GM21529 (cell line): Measurements from ENCODE around the gene OR7C2.
"Not testable (repeated sequence)": the region's sequence is repeated elsewhere in the genome, so short reads cannot be mapped to it uniquely, and the experiment has no call there.

Source experiments
- ATAC-seq: cut with Tn5 transposase; IDR thresholded peaks from one replicate; pipeline ENCODE4 v1.9.1; 2021; ENCODE audit not compliant: unreplicated experiment

Gene OR7C2

DNA sequence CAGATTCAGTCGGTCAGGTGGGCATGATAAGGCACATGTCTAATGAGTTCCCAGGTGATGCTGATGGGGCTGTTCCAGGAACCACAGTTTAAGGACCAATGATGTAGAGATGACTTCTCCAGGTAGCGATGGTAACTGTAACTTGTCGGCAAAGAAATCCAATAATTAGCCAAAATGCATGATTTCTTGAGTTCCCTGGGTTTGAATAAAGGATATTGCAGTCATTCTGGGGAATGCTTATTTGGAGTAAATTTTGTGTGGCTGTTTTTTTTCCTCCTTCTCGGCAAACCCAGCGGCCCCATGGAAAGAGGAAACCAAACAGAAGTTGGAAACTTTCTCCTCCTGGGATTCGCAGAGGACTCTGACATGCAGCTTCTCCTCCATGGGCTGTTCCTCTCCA lies at the start of gene OR7C2:
TSS of gene OR7C2 (plus strand) at position 301 of the 400 bp plus-strand sequence. CDS start at position 301, 0 bp downstream.
- ATAC-seq, result no peak

DNA sequence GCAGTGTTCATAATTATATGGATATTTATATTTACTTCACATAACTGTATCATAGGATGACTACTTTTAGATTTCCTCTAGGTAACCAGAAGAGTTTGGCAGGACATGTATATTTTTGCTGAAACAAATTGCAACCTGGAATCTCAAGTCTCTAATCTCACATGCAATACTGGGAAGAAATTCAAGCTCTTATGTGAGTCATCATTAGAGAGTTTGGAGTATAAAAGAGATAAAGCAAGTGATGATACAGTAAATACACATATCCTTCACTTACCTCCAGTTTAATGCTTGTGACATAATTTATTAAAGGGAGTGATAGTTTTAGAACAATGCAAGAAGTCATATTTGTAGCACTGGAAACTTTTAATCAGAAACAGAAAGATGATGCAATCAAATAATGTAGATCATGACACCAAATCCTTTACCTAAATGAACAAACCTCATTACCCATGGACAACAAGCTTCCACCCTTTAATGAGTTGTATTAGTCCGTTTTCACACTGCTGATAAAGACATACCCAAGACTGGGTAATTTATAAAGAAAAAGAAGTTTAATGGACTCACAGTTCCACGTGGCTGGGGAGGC lies 39.5 kb upstream of the OR7C2 start:
- no peak for ATAC-seq

DNA sequence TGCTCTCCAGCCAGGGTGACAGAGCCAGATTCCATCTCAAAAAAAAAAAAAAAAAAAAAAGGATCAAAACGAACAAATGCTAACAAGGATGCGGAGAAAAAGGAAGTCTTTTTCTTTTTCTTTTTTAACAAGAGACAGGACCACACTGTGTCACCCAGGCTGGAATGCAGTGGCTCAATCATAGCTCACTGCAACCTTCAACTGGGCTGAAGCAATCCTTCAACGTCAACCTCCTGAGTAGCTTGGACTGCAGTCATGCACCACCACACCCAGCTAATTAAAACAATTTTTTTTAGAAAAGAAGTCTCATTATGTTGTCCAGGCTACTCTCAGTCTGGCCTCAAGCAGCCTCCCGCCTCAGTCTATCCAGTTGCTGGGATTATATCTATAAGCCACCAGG lies 34.6 kb upstream of the OR7C2 start:
- ATAC-seq, result no peak

DNA sequence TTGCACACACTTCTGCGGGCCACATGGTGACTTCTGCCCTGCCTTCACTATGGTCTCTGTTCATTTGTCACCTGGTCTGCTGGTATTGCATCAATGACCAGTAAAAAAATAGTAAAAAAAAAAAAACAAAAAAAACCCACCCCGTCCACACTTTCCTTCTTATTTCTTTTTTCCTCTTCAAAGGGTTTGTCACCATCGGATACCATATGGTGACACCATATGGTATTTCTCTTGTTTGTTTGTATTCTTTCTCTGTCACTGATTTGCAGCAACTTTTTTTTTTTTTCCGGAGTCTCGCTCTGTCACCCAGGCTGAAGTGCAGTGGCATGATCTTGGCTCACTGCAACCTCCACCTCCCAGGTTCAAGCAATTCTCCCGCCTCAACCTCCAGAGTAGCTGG lies 26.2 kb upstream of the OR7C2 start:
- ATAC-seq, result no peak

- no peak for ATAC-seq
Observed at GRCh38 chr19:14916848-14917247, 24.4 kb upstream of the OR7C2 start.

GRCh38 chr19:14933506-14933905 lies 7.8 kb upstream of the OR7C2 start:
- ATAC-seq, result no peak

DNA sequence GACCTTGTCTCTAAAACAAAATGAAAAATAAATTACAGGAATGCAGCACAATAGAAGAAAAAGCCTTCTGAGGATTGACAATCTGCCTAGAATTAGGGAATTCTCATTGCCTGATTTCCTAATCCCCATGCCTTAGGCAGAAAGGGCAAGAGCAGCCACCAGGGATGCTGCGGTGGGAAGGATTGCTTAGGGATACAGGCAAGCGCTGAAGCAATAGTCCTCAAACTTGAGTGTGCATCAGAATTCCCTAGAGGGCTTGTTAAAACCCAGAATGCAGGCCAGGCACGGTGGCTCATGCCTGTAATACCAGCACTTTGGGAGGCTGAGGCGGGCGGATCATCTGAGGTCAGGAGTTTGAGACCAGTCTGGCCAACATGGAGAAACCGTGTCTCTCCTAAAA lies 1.0 kb upstream of the OR7C2 start:
- no peak for ATAC-seq

DNA sequence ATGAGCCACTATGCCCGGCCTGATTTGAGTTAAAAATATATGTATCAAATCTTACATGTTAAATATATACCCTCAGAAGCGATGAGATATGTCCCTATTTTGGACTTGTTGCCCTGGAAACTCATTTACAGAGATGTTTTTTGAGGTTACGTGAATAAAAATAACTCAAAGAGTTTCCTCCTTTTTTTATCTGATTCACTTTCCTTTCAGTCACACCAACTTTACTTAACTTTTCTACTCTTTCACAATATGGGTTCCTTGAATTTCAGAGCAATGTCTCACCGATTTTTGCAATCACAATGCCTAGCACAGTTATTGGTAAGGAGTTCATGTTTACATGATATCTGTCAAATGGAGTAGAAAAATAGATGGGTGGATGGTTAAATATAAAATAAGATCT lies 2.3 kb downstream of the OR7C2 start:
- no peak for ATAC-seq

DNA sequence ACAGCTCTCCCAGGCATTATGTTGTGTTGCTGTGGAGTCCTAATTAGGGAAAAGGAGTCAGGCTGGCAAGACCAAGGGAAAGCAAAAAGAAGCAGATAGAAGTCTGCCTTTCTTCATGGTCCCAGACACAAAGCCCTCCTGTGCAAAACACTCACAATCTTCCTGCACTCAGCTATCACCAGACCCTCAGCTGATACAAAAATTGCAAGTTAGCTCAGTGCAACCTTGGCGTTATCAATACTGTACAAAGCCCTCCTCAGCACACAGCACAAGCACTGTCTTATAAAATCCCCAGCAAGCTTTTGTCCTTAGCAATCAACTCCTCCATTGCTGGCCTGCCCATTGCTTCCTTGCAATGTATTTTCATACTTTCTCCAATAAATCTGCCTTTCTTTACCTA lies 3.2 kb downstream of the OR7C2 start:
- no peak for ATAC-seq

DNA sequence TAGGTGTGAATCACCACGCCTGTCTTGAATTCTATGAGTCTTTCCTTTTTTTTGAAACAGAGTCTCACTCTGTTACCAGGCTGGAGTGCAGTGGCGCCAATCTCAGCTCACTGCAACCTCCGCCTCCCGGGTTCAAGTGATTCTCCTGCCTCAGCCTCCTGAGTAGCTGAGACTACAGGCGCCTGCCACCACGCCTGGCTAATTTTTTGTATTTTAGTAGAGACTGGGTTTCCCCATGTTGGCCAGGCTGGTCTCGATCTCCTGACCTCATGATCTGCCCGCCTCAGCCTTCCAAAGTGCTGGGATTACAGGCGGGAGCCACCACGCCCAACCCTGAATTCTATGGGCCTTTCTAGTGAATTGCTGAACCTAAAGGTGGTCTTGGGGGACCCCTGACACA lies 8.1 kb downstream of the OR7C2 start:
- ATAC-seq, result not testable (repeated sequence)

DNA sequence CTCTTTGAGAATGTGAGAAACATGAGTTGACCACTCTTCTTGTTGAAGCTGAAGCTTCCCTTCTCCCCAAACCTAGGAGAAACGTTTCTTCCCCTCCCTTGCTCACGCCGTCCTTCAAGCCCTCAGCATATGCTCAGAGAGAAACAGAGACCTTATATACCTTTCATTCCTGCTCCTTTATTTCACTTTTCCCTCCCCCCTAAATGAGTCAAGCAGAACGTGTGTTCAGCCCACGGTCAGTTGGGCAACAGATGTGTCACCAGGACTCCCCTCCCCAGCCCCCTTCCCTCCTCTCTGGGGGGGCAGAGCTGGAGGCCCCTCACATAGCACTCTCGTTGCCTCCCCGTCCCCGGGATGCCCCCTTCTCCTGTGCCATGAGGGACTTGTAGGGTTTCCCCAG lies 8.6 kb downstream of the OR7C2 start:
- ATAC-seq, result no peak

DNA sequence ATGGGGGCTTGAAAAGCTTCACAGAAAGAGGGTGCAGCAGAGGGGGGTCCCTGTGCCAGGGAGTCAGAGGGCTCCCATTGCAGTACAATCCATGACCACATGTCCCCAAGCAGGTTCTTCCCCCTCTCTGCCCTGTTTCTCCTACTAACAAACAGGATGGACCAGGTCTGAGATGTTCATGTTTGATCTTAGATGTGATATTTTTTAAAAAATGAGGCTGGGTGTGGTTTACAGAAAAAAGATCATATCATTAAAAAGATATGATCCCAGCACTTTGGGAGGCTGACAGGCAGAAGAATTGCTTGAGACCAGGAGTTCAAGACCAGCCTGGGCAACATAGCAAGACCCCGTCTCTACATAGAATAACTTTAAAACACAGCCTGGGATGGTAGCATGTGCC lies 9.1 kb downstream of the OR7C2 start:
- no peak for ATAC-seq

DNA sequence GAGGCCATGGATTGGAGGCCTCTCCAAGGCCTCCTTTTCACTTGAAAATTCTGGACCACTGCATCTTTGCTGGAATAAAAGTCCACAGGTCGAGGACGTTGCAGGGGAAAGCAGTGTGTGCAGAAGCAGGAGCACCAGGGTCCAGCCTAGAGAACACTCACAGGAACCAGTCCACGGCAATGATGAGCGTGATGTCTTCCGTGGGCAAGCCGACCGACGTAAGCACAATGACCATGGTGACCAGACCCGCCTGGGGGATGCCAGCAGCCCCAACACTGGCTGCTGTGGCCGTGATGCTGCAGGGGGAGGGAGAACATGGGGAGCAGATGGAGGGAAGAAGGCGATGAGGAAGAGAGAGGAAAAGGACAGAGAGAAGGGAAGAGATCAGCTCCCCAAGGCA lies 11.5 kb downstream of the OR7C2 start:
- no peak for ATAC-seq

DNA sequence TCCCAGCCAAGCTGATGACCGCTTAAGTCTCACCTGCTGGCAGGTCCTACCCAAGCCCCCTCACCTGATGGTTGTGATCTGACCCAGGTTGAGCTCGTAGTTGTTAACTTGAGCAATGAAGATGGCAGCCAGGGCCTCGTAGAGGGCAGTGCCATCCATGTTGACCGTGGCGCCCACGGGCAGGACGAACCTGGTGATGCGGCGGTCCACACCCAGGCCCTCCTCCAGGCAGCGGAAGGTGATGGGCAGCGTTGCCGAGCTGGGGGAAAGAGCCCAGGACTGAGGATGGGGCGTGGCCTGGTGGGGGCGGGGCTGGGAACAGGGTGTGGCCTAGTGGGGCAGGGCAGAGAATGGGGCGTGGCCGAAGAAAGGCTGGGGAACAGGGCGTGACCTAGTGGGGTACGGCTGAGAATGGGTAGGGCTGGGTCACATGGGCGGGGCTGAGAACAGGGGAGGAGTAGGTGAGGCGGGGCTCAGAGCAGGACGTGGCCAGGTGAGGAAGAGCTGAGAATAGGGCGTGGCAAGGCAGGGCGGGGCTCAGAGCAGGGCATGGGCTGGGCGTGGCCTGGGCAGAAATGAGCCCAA lies 12.9 kb downstream of the OR7C2 start:
- ATAC-seq, result no peak

GRCh38 chr19:14957464-14957863 lies 16.2 kb downstream of the OR7C2 start:
- no peak for ATAC-seq

GRCh38 chr19:14959263-14959662 lies 18.0 kb downstream of the OR7C2 start:
- no peak for ATAC-seq

GRCh38 chr19:14961956-14962685 lies 20.8 kb downstream of the OR7C2 start:
- no peak for ATAC-seq

- no peak for ATAC-seq
Observed at GRCh38 chr19:14968247-14968646, 27.0 kb downstream of the OR7C2 start.

GRCh38 chr19:14971474-14971873 lies 30.2 kb downstream of the OR7C2 start:
- ATAC-seq, result no peak

GRCh38 chr19:14972676-14973075 lies 31.4 kb downstream of the OR7C2 start:
- ATAC-seq, result no peak

DNA sequence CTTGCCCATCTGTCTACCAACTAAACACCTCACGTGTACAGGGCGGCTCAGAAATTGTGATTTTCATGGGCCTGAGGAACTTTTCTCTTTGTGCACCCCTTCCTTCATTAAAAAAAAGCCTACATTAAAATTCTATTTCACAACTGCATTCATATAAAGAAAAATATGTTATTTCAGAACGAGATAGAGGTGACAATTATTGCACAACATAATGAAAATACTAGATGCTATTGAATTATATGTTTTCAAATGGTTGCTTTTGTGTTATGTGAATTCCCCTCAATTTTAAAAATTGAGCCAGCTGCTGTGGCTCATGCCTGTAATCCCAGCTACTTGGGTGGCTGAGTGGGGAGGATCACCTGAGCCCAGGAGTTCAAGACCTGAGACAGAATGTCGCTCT lies 33.2 kb downstream of the OR7C2 start:
- ATAC-seq, result no peak

DNA sequence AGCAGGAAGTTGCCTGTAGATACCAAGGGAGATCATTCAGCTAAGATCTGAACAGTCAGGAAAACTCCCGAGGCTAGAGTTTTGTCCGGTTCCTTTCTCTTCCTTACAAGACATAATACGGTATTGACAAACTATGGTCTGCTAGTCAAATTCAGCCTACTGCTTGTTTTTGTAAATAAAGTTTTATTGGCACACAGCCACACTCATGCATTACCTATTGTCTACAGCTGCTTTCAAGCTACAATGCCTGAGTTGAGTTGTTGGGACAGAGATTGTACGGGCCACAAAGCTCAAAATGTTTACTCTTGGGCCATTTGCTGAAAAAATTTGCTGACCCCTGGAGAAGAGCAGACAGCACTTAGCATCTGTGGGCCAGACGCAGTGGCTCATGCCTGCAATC lies 35.8 kb downstream of the OR7C2 start:
- no peak for ATAC-seq
